HG03280 (cell line): ENCODE measurements around the gene DNAJC10.

Experiments
- ATAC-seq: cut with Tn5 transposase; IDR thresholded peaks from one replicate; pipeline ENCODE4 v1.9.1; 2021; ENCODE audit warnings: mild to moderate bottlenecking, moderate library complexity; ENCODE audit not compliant: unreplicated experiment

The DNAJC10 gene

GRCh38 chr2:182831101-182831500 is 115.0 kb downstream of the DNAJC10 start:
- no peak for ATAC-seq

GRCh38 chr2:182831921-182832320 is 115.9 kb downstream of the DNAJC10 start:
- ATAC-seq, result no peak

GRCh38 chr2:182833084-182833854 is 117.2 kb downstream of the DNAJC10 start:
- no peak for ATAC-seq

- no peak for ATAC-seq
Measured at GRCh38 chr2:182834293-182834692, 118.2 kb downstream of the DNAJC10 start.

- ATAC-seq, result no peak
Measured at GRCh38 chr2:182836451-182836850, 120.4 kb downstream of the DNAJC10 start.
